HG03045 (cell line): ENCODE measurements around the gene ACO1.
"Not testable (repeated sequence)": the region's sequence is repeated elsewhere in the genome, so short reads cannot be mapped to it uniquely, and the experiment has no call there.

Experiments
- ATAC-seq: cut with Tn5 transposase; IDR thresholded peaks from one replicate; pipeline ENCODE4 v1.9.1; 2021; ENCODE audit warnings: mild to moderate bottlenecking, moderate library complexity; ENCODE audit not compliant: unreplicated experiment

Gene ACO1

DNA sequence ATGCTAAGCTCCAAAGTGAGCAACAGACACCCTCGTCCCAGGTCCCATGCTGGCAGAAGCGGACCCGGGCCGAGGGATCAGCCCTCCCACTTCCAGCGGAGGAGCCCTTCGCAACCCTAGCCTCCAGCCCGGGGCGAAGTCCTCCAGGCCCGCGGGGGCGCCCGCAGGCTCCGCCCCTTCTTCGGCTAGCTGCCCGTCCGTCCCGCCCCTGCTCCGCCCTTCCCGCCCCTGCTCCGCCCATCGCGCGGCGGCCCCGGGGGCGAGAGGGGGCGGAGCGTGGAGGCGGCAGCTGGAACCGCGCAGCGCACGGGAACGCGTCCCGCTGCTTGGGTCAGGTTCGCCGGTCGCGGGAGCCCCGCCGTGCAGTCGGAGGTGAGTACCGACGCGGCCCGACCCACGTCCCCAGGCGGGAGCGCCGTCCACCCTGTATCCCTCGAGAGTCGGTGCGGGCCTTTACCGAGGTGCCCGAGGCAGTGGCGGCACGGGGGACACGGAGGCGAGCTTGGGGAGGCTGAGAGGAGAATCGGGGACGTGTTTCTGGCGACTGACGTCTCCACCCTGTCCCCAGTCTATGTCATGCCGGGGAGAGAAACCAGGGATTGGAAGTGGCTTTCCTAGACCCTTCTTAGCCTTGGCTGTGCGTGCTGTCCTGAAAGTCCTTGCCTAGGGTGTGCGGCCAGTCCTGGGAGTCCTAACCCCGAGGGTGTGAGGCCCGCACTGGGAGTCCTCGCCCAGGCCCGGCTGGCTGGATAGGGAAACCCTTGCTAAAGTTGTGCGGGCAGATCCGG lies at the start of gene ACO1:
TSS of gene ACO1 (plus strand) at position 280 of the 788 bp plus-strand sequence. CDS start 20,864 bp downstream, outside the sequence.
- ATAC-seq, result peak; percentile 98

DNA sequence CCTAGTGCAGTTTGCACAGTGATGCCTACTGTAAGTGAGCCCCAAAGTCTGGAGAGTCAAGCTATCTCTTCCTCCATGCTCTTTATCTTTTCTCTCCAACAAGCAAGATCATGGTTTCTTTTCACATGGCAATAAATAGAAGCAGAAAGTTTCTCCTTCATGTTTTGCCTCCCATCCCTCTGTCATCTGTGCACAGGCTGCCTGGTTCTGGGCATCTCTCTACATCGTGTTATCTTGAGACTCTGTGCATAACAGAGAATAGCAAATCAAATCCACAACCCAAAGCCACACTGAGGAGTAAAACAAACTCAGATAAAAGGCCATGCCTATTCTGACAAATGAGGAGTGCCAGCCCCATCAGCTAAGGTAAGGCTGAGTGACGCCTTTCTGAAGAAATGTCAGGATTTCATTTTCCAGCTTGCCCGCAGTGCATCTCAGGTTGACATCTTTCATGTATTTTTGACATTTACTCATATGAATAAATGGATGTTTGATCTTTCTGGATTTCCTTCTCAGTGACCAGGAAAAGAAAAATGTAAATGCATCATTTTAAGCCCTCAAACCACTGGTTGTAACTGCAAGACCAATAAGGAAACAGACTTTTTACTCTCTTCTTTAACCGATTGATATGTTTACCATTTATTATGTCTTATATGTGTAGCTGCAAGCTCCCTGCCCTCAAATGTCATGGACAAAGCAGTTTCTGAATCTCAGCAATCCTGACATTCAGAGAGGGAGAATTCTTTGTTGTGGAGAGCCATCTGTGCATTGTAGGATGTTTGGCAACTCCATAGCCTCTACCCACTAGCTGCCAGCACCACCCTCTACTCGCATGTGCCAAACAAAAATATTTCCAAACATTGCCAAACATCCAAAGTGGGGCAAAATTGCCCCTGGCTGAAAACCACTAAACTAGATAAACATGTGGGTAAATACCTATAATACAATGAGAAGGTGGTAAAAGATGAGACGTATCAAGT lies 49.2 kb upstream of the ACO1 start:
- ATAC-seq, result no peak

DNA sequence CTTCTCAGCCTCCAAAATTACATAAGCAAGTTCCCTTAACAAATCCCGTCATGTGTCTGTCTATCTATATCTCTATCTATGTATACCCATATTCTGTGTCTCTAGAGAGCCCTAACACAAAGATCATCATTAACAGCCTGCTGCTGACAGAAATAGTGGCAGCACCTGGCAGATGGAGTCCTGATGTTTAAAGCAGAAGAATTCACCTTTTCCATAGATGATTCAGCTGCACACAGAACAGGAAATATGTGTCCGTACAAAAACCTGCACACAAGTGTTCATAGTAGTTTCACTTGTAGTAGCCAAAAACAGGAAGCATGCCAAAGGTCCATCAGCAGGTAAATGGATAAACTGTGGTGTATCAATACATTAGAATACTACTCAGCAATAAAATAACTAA lies 45.0 kb upstream of the ACO1 start:
- ATAC-seq, result no peak

DNA sequence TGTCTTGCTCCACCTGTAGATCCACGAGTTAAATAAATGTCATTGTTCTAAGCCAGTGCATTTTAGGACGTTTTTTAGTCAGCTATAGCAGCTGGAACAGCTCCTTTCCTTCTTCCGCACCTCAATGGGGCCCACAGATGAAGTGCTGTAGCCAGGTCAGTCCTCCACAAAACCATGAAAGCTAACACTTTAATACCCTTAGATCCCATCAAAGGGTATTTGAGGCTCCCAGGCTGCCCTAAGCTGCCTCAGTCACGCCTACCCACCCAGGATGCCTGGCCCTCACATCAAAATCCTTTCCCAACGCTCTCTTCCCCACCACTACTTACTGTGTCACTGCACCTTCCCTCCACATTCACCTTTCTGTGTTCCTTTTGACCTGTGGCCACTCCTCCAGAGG lies 44.1 kb upstream of the ACO1 start:
- ATAC-seq, result no peak

DNA sequence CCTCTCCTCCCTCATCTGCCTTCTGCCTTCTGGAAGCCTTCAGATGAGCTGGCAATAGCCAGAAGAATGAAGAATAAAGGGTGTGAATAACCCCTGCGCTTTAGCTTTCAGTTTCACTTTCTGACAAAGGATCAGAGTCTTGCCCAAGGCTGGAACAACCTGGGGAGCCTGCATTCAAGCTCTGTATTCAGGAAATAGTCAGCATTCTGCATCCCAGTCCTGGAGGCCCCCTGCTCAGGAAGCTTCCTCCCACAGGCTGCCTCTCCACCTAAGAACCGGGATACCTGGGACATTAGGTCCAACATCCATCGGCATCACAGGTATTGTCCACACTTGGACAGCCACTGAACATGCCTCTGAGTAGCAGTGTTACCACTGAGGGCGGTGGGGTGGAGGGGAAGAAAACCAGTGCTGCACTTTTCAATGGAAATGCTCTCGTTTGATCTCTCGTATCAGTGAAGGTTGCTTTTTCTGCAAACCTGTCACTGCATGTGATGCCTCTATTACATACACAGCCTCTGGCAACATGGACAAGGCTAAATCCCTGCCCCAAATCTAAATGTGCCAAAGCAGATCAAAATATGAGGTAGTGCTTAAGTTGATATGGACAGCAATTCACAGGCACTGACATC lies 39.8 kb upstream of the ACO1 start:
- peak; percentile 49 for ATAC-seq

DNA sequence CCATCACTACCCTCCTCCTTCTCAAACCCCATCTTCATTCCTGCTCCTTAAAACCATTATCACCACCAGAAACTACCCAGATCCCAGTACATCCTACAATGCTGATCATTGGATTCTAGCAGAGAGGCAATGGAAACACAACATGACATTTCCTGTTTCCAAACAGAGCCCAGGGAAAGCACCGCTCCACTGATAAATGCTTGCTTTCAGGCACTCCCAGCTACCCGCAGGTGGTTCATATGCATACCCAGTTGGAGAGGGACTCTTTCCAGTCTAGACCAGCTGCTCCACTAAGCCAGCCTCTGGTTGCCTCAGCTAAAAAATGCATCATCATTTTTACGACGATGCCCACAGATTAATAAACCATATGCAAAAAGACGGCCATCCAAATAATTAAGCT lies 39.2 kb upstream of the ACO1 start:
- ATAC-seq, result no peak

DNA sequence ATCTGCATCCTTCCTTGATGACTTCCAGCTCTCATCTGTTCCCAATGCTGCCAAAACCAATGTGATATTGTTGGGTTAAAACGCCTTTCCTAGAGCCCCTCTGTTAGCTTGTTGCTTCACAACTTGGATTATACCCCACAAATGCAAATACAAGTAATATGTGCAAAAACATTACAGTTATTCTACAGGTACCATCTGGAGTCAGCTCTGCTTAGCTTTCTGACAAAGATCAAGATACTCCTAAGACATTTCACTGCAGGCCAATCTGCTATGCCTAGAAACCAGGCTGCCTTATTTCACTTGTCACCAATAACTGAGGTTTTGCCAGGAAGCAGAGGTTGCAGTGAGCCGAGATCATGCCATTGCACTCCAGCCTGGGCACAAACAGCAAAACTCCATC lies 36.9 kb upstream of the ACO1 start:
- ATAC-seq, result no peak

DNA sequence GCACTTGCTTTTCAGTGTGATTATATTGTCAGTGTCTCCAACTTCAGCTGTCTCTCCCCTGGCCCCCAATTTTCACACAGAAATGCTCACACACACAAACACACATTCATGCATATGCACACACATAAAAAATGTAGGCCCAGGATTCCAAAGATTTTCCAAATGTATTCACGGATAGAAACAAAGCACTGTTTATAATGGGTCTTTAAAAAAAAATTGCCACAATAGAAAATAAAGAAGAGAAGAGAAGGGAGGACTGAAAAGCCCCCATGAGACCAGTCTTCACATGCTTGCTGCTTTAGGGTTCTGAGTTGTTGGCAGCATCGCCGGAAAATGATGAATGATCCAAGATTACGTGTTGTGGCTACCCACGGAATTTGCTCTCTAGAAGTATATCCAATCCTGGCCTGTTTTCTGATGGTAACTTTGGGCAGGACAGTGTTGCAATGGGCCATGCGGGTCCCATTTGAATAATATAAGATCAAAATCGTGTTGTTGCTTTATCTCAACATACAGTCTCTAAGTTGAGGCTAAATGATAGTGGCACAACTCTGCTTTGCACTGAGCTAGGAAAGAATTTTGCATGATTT lies 36.2 kb upstream of the ACO1 start:
- ATAC-seq, result no peak

DNA sequence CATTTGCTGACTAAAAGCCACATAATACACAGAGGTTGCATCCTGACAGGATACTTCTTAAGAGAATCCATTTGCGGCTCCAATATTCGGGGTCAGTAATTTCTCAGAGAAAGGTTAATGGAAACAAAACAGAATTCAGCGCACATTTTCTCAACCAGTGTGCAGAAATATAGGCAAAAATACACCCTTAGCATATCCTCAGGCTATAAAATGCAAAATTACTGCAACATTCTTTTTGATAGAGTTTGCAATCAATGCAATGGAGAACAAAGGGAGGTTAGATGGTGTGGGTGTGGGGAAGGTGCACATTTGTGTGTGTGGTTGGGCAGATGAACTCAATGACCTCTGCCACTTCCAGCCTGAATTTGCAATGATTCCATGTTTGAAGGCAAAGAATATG lies 35.4 kb upstream of the ACO1 start:
- ATAC-seq, result no peak

DNA sequence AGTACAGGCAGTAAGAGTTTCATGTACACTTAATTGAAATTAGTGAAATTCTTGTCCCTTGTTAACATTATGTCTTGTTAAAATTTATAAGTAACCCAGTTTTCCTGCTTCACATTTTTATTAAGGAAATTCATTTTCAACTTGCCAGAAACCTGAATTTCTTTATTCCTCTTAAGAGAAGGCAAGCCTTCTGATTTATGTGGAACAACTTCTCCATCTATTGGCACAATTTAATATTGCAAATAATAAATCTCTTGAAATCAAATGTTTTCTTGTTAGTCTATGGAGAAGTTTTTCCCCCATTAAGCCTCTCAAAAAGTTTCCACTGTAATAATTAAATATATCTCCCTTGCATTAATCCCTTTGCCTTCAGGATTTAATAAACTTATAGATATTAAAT lies 33.8 kb upstream of the ACO1 start:
- no peak for ATAC-seq

DNA sequence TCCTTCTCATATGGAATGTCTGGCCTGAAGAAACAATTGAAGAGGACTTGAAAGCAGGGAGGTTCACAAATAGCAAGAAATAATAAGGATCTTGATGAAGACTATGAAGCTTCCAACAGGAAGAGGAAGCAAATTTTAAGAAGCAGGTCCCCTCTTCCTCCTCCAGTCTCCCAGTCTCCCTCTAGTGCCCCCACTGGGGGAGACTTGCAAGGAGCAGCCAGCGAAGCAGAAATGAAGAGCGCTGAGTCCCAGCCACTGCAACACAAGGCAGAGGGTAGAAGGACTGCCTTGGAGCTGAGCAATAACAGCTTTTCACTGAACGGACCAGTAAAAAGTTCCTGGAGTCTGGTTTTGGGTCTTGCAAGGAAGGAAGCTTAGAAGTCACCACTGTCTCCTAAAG lies 32.6 kb upstream of the ACO1 start:
- no peak for ATAC-seq

DNA sequence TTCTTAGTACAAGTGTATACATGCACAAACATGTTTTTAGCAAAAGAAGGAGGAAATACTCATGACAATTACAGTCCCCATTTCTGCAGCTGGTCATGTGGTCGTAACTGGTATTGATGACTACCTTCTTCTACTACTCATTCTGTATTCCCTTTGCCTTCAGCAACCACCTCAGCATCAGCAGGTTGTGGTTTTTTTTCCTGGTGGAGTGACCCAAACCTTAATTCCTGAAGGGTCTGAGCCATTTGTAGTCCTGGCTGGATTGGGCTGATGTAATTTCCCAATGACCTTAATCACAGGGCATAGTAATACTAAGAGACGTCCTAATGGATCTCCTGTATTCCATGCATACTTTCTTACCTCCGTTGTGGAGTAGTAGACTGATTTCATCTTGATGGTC lies 31.0 kb upstream of the ACO1 start:
- ATAC-seq, result not testable (repeated sequence)

DNA sequence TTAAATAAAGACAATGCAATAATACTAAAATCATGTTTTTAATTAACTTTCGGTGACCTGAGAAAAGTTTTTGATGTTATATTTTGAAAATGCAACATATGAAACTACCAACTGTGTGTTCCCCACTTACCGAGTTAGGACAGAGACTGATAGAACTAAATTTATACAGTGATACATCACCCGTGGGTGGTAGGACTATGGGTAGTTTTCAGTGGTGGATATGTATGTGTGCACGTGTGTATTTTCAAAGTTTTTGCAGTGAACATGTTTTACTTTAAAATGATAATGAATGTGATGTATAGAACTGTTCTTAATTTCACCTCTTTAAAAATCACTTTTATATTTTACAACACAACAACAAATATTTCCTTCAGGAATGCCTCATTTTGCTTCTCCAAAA lies 25.0 kb upstream of the ACO1 start:
- ATAC-seq, result no peak

DNA sequence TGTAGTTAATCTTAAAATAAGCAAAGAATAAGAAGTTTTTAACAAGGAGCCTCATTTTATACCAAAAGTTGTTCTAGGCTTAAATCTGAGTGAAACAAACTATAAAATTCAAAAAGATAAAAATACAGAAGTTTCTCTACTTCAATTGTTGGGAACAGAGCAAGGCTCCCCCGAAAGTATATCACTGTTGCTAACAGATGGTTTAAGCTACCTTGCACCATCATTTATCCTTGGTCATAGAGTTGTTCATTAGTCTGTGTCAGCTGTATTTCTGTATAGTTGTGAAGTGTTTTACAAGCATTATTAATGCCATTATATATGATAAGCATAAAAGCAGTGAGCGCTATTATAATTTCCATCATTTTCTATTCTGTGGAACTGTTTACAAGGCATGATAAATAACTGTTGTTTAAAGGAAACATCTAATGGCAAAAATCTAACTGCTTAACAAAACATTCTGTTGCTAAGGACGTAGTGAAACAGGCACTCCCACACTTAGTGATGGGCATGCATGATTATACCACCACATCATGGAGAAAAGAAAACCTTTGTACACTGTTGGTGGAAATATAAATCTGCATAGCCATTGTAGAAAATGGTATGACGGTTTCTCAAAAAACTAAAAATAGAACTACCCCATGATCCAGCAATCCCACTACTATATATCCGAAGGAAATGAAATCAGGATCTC lies 23.3 kb upstream of the ACO1 start:
- ATAC-seq, result no peak

DNA sequence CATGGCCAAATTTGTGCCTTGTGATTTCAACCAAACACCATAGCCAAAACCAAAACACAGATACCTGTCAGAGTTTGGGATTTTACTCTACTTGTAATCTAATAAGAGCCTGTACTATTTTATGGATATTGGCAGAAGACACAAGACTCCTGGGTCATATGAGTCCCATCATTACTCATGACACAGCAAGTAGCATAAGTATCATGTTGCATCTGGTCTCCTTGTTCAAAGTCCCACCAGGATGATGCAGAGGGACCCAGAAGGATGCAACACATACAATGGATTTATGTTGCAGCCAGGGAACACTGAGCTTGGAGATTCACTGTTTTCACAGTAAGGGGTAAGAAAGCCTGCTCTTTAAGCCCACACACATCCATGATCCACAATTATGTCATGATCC lies 13.2 kb upstream of the ACO1 start:
- no peak for ATAC-seq

DNA sequence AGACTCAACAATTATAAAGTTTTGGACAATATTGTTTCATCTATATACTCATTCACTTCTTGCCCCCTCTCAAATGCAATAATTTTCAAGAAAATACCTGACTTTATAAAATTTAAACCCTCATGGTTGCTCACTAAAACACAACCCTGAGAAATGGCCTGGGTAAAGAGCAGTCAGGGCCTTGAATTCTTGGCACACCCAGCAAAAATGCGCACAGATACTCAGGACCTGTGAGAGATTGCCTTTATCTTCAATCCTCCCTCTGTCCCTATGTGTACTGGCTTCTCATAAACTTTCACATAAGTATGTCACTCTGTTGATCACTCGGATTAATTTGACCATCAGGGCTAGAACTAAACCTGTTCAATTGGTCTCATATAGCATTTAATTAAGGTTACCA lies 12.8 kb upstream of the ACO1 start:
- ATAC-seq, result no peak

DNA sequence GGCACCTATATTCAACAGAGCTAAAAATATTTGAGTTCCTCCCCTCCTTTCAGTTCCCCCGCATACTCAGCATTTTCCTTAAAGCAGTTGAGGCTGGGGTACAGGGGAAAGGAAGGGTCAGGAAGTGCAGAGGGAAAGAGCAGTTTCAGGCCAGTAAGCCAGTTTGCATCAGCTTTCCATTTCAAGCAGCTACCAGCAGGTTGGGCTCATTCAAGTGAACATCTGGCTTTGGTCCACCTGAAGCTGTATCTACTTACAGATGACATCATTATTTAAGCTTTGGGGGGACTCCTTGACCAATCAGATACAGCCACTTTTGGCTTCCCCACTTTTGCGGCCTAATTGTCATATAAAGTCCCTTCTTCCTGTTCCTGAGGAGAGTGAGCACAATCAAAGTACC lies 8.2 kb upstream of the ACO1 start:
- ATAC-seq, result no peak

DNA sequence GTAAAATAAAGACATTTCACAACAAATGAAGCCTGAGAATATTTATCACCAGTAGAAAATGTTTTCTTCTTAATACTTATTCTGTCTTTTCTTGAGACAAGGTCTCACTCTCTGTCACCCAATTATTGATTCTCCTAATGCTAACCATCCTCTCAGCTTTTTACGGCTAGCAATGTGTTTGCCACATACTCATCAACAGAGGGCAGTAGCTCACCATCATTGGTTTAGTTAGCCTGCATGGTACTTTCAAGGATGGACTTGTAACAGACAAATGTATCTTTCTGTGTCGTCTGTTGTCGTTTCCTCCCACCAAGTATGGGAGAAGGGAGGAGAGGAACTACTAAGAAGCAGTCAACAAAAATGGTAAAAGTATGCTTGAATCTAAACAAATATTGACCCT lies 5.9 kb upstream of the ACO1 start:
- peak; percentile 79 for ATAC-seq

DNA sequence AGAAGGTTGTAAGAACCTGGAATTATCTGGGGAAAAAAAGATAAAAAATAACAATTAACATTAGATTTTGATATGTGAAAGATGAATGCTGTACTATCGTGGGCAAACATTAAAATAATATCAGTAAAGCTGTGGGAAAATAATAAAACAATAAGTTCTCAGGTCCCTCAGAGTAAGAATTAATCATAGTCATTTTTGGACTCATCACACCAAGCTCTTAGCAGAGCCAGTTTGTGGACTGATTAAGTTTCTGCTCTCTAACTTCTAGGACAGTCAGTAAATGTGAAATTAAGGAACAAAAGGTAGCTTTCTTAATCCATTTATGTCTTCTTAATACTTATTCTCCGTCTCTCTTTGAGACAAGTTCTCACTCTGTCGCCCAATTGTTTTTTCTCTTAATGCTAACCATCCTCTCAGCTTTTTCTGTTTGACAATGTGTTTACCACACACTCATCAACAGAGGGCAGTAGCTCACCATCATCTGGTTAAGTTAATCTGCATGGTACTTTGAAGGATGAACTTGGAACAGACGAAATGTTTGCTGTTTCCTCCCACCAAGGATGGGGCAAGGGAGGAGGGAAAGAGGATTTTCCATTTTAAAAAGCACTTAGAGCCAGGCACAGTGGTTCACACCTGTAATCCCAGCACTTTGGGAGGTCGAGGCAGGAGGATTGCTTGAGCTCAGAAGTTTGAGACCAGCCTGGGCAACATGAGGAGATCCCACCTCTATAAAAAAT lies 5.3 kb upstream of the ACO1 start:
- peak; percentile 63 for ATAC-seq

DNA sequence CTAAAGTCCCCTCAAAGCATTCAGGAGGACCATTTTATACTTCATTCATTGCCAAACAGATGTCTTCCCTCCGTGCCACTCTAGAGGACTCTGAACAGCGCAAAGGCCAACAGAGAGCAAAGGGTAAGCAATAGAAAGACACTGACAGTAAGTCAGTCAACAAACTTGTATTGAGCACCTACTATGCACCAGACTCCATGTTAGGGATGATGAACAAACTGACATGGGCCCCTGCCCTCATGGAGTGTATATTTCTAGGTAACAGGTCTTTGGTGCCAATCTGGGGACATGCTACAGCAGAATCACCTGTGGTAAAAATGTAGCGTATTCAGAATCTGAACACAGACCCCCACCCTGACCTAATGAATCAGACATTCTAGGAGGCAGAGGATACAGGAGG lies 3.5 kb upstream of the ACO1 start:
- ATAC-seq, result no peak
